Endometrial microvascular endothelial cells (primary cell): ENCODE data around the gene CA5B. TPM values are rescaled to one million over a fixed set of nuclear protein-coding genes. Genes with fewer than 3 reads are reported as not detected.
"Not testable (repeated sequence)": the region's sequence is repeated elsewhere in the genome, so short reads cannot be mapped to it uniquely, and the experiment has no call there.

ENCODE experiments used
- in situ Hi-C: cut with HindIII; loops from 2 replicates; pipeline ENCODE4 v1.10.0; 2017; ENCODE audit warnings: low sequenced_read_pairs, low pct_unique_long_range_greater_than_20kb; ENCODE audit errors: inconsistent ontology term
- total RNA-seq: library from RNA; depleted of rRNA; stranded (reverse); fragments of >200 nt; gene quantifications from one replicate; pipeline ENCODE4 v1.2.3, GENCODE V29; 2015; ENCODE audit errors: inconsistent ontology term

Gene CA5B
- total RNA-seq, 1 donor from 2014 or later: 3.2 TPM

DNA sequence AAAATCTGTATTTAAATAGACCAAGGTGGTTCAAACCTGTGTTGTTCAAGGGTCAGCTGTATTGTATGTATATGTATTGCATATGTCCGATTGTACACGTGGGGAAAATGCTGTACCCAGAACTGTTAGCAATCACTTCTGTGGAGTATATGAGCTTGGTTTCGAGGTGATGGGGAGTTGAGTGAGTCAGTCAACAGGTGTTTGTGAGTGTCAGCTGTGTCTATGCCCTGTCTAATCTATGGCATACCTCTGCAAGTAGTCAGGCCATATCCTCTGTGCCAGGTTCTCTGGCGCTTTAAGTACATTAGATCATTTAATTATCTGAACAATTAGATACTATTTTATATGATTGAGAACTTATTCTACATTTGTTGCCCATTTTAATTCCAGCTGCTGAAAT lies 59.6 kb downstream of the CA5B start:
- in situ Hi-C loops: no loop called here

DNA sequence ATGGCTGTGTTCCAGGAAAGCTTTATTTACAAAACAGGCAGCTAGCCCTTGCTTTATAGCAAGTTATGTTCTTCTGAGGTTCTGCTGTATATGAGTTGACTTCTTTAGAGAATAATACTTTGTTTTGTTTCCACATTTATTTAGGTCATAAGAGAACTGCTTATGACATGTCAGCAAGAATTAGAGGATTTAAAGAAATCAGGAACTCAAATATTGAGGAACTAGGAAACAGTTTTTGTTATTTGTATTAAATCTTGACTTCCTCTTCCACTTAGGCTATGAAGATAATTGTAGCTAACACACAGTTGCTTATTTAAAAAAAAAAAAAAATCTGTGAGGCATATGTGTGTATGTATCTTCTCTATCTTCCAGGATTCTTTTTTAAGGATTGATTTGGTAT lies 66.5 kb downstream of the CA5B start:
- in situ Hi-C loops: no loop called here

DNA sequence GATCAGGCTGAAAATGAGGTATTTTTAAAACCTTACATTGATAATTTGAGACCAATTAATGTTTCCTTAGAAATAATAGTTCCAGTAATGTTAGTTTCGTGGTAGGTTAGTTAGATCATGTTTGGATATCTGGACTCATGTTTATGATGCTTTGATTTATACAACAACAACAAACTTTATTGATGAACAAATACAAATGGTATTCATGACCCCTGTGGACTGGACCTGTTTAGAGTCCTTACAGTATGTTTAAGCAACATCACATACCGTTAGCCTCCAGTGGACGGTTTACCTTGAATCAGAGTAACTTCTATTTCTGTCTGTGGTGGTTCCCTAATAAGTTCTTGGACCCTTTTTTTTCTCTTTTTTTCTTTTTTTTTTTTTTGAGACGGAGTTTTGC lies 70.2 kb downstream of the CA5B start:
- in situ Hi-C loops: no loop called here

- in situ Hi-C loops: no loop called here
These were observed 74.3 kb downstream of the CA5B start for GRCh38 chrX:15812192-15812938.

DNA sequence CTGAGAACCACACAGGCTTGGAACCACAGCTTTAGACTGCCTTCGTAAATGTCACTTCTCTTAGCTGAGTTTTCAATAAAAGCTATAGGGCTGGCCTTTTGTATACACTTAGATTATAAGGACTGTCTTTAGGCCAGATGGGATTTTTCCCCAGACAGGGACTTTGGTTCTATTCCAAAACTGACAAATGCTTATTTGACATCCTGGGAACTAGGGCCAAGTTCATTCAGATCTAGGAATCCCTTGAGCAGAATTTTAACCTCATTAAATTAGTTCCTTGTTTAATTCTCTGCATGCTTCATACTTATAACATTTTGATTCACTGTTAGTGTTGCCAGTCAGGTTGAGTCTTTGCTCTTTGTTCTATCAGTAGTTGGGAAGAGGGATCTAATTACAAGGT lies 75.3 kb downstream of the CA5B start:
- in situ Hi-C loops: no loop called here

- in situ Hi-C loops: no loop called here
These were observed 76.8 kb downstream of the CA5B start for GRCh38 chrX:15814771-15815365.

DNA sequence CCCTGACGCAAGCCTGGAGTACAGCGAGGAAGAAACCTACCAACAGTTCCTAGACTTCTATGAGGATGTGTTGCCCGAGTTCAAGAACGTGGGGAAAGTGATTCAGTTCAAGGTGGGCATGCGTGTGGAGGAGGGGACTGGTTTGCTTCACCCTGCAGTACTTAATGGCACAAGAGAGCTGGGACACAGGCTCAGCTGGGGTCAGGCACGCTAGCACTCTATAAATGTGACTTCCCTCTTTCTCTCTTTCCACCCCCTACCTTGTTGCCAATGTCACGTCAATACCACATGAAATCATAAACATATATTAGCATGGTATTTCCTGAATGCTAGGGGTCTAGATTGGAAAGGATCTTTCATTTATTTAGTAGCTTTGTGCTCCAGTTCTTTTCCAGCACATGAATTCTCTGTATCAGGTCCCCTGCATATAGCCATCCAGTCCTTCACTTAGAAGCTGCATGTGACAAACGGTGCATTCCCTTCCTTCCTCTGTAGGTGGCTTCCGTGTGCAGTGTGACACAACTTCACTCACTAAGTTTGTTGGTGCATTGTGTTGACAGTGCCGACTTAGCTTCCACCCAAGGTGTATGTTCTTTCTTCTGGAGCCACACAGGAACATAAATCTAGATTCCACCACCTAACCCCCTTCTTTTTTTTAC lies 77.8 kb downstream of the CA5B start:
- in situ Hi-C loops: no loop called here

GRCh38 chrX:15816438-15816809 lies 78.4 kb downstream of the CA5B start:
- in situ Hi-C loops: no loop called here

GRCh38 chrX:15816886-15817285 lies 78.8 kb downstream of the CA5B start:
- in situ Hi-C loops: no loop called here

GRCh38 chrX:15820106-15821073 lies 82.3 kb downstream of the CA5B start:
- in situ Hi-C loops: no loop called here

GRCh38 chrX:15822922-15823321 lies 84.9 kb downstream of the CA5B start:
- in situ Hi-C loops: no loop called here

DNA sequence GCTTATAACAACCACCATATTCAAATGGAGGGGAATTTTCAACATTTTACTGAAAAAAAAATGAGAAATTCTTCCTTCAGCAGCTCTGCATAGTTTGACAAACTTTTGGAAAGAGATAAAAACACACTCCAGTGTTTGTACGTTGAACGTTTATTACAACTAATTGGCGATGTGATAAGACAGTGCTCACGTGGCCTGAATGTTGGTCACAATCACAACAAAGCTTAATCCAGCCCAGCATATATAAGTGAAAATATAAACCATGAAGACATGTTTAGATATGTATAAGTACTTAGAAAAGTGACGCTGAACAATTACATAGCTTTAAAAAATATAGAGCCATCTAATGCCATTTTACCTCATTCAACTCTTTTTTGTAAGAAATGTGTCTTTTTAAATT lies 87.9 kb downstream of the CA5B start:
- in situ Hi-C loops: no loop called here

- in situ Hi-C loops: no loop called here
These were observed 91.1 kb downstream of the CA5B start for GRCh38 chrX:15829217-15829616.

DNA sequence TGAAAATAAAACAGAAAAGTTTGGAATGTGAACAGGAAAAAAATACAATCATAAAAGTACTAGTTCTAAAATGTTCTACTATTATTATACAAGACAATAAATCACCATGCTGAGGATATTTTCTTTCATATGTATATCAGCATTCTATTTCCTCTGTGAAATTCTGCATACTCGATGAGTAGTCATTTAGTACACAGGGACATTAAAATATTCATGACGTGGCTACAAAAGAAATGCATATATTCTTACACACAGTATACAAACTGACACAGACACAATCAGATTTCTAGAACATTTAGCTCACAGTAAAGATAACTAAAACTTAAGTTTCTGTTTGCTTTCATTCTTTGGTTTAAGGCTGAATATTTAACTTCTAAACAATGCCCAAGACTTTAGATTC lies 93.3 kb downstream of the CA5B start:
- in situ Hi-C loops: not testable (repeated sequence)

DNA sequence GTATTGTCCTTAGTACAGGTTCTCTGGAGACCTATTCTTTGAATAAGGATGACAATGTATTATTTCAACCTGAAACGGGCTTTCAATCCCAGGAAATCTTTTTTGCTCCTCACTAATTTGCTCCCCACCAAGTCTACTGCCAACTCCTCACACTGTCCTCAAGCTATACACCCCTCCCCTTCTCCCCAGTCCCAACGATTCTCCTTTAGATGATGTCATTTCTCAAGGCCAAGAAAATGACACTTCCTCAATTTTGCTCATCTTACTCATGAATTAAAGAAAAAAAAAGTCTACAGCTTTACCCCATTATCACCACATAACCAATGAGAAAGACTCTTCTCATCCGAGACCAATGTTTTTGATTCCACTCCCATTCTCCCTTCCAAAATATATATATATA lies 96.0 kb downstream of the CA5B start:
- in situ Hi-C loops: no loop called here

- in situ Hi-C loops: no loop called here
These were observed 96.9 kb downstream of the CA5B start for GRCh38 chrX:15834827-15835595.
